Measurements from ENCODE around the gene CELA1. TPM values are rescaled to one million over a fixed set of nuclear protein-coding genes. Genes with fewer than 3 reads are reported as not detected.

Gene CELA1
- total RNA-seq, 4 donors from 2014 or later = not detected

DNA sequence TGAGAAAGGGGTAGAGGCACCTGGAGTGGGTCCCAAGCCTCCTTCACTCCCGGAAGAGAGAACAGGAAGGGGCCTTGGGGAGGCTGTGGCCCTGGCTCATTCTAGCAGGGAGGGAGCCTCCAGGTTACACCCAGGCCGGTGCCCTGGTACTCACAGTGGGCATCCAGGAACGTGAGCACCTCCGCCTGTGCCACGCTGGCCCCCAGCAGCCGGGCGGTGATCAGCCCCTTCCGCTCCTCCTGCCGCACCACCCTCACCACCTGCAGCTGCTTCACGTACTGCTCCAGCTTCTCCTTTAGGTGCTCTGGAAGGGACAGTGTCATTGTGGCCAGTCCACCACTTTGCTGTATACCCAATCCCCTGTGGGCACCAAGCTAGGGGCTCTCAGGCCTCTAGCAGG lies 18.8 kb upstream of the CELA1 start:
- WGBS = 93% methylated on average over 9 of the region's 10 CpGs

GRCh38 chr12:51364001-51364400 lies 17.5 kb upstream of the CELA1 start:
- Histone ChIP-seq H3K27me3 (no peaks in the 10 kb centered on the region), H3K36me3 (no peaks in the 10 kb centered on the region), H3K27ac (replicated peaks in 1 of 4) (no peak overlapping the region), H3K4me3 (no peak overlapping the region), H3K9me3 (no peaks in the 10 kb centered on the region), H3K4me1 (no peaks in the 10 kb centered on the region)
- intact Hi-C loops (cut with DNase I) = no loop called here
- TF ChIP-seq POLR2A (IDR thresholded peaks at IDR 0.05; ENCODE audit: low read depth) (no peak), EP300 (IDR thresholded peaks at IDR 0.05) (no peak), POLR2AphosphoS5 (IDR thresholded peaks at IDR 0.05) (no peak), CTCF (IDR thresholded peaks at IDR 0.05) (no peak)
- 93% methylated on average over 6 of the region's 11 CpGs for WGBS
- no peak for DNase-seq (ENCODE audit: extremely low spot score)

More for the DNA sequence above, 18.8 kb upstream of the CELA1 start:
- no peak for DNase-seq (ENCODE audit: extremely low spot score)
- Histone ChIP-seq H3K4me1 (no peaks in the 10 kb centered on the region), H3K27ac (replicated peaks in 1 of 4) (no peak overlapping the region), H3K4me3 (no peak overlapping the region), H3K36me3 (no peaks in the 10 kb centered on the region), H3K9me3 (no peaks in the 10 kb centered on the region), H3K27me3 (no peaks in the 10 kb centered on the region)
- intact Hi-C loops (cut with DNase I) = no loop called here
- TF ChIP-seq EP300 (IDR thresholded peaks at IDR 0.05) = no peak
- TF ChIP-seq POLR2AphosphoS5 (IDR thresholded peaks at IDR 0.05) = no peak
- TF ChIP-seq CTCF (IDR thresholded peaks at IDR 0.05) = no peak
- no peak for TF ChIP-seq POLR2A (IDR thresholded peaks at IDR 0.05; ENCODE audit: low read depth)

- no peaks in the 10 kb centered on the region for H3K36me3 ChIP-seq
- TF ChIP-seq CTCF (IDR thresholded peaks at IDR 0.05) = no peak
- no peak for TF ChIP-seq EP300 (IDR thresholded peaks at IDR 0.05)
- TF ChIP-seq POLR2AphosphoS5 (IDR thresholded peaks at IDR 0.05) = no peak
- no peaks in the 10 kb centered on the region for H3K27me3 ChIP-seq
- H3K9me3 ChIP-seq = no peaks in the 10 kb centered on the region
- H3K4me3 ChIP-seq = no peak overlapping the region
- 83% methylated on average over 2 of the region's 2 CpGs for WGBS
- no peak overlapping the region for H3K27ac ChIP-seq (replicated peaks in 1 of 4)
- DNase-seq (ENCODE audit: extremely low spot score) = no peak
- no peaks in the 10 kb centered on the region for H3K4me1 ChIP-seq
- intact Hi-C loops (cut with DNase I) = no loop called here
Measured at GRCh38 chr12:51362747-51363342, 16.4 kb upstream of the CELA1 start.

GRCh38 chr12:51362307-51362706 lies 15.8 kb upstream of the CELA1 start:
- DNase-seq (ENCODE audit: extremely low spot score) = no peak
- no peak overlapping the region for H3K27ac ChIP-seq (replicated peaks in 1 of 4)

More at GRCh38 chr12:51362307-51362706, 15.8 kb upstream of the CELA1 start:
- intact Hi-C loops (cut with DNase I) = no loop called here
- H3K36me3 ChIP-seq = no peaks in the 10 kb centered on the region
- no peaks in the 10 kb centered on the region for H3K4me1 ChIP-seq
- no peak for TF ChIP-seq POLR2AphosphoS5 (IDR thresholded peaks at IDR 0.05)
- TF ChIP-seq EP300 (IDR thresholded peaks at IDR 0.05) = no peak
- no peak for TF ChIP-seq POLR2A (IDR thresholded peaks at IDR 0.05; ENCODE audit: low read depth)
- TF ChIP-seq CTCF (IDR thresholded peaks at IDR 0.05) = no peak
- no peak overlapping the region for H3K4me3 ChIP-seq
- 93% methylated on average over 6 of the region's 6 CpGs for WGBS
- H3K27me3 ChIP-seq = no peaks in the 10 kb centered on the region
- no peaks in the 10 kb centered on the region for H3K9me3 ChIP-seq
